PC-3 (cell line): ENCODE results near the gene OR5D18.

Experiments
- EZH2 ChIP-seq: fragments of 300-600 bp; sonication (generic); IDR thresholded peaks from one replicate; pipeline ENCODE4 v1.6.1; 2017; ENCODE audit warnings: antibody characterized with exemption, mild to moderate bottlenecking, low read length; ENCODE audit not compliant: unreplicated experiment
- EZH2phosphoT487 ChIP-seq: fragments of 300-600 bp; sonication (generic); IDR thresholded peaks from 2 replicates; pipeline ENCODE4 v1.6.1; 2018; ENCODE audit warnings: mild to moderate bottlenecking, antibody characterized with exemption, low read length, borderline replicate concordance
- TF ChIP-seq, protein P1 (sequence below): fragments of 300-600 bp; sonication (generic); conservative IDR thresholded peaks from 2 replicates; pipeline ENCODE4 v1.5.1; 2017; ENCODE audit warnings: antibody characterized with exemption, low read depth, mild to moderate bottlenecking, low read length

DNA sequence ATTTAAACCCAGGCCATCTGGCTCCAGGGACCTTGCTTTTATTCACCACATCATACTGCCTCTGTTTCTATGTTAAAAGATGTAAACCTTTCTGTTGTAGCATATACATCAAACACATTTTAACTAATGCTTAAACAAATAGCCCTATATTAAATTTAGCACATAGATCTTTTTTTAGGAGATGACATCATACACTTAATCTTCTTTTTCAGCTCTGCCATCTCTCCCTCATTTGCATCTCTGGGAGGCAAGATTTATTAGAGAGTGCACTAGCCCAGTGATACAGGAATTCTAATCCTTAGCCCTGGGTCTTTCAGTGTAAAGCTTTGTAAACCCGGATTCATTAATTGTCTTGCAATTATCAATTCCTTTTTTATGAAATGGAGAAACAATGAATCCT is 32.7 kb downstream of the OR5D18 start:
- TF ChIP-seq, protein P1, sequence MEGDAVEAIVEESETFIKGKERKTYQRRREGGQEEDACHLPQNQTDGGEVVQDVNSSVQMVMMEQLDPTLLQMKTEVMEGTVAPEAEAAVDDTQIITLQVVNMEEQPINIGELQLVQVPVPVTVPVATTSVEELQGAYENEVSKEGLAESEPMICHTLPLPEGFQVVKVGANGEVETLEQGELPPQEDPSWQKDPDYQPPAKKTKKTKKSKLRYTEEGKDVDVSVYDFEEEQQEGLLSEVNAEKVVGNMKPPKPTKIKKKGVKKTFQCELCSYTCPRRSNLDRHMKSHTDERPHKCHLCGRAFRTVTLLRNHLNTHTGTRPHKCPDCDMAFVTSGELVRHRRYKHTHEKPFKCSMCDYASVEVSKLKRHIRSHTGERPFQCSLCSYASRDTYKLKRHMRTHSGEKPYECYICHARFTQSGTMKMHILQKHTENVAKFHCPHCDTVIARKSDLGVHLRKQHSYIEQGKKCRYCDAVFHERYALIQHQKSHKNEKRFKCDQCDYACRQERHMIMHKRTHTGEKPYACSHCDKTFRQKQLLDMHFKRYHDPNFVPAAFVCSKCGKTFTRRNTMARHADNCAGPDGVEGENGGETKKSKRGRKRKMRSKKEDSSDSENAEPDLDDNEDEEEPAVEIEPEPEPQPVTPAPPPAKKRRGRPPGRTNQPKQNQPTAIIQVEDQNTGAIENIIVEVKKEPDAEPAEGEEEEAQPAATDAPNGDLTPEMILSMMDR, result no peak
- TF ChIP-seq EZH2phosphoT487 (no peak), EZH2 (no peak)
